ENCODE results near the gene IL31RA.
A peak's percentile ranks its signal among the peaks of the same experiment; 100 is the strongest.
"Not testable (repeated sequence)": the region's sequence is repeated elsewhere in the genome, so short reads cannot be mapped to it uniquely, and the experiment has no call there.

The IL31RA gene

GRCh38 chr5:55934720-55935119, 83.6 kb downstream of the IL31RA start:
- Histone ChIP-seq H3K36me3 (no peaks in the 10 kb centered on the region), H3K4me3 (ENCODE audit: low read depth, low read length) (no peak overlapping the region), H3K9me3 (ENCODE audit: severe bottlenecking) (no peaks in the 10 kb centered on the region), H3K27ac (no peak overlapping the region), H3K27me3 (ENCODE audit: insufficient read depth, low read depth, severe bottlenecking) (no peaks in the 10 kb centered on the region)
- no peak for TF ChIP-seq CTCF (IDR thresholded peaks at IDR 0.05; ENCODE audit: low read depth, low read length)
- DNase-seq, result no peak

GRCh38 chr5:55935371-55935770, 84.2 kb downstream of the IL31RA start:
- no peak overlapping the region for H3K27ac ChIP-seq
- H3K9me3 ChIP-seq (ENCODE audit: severe bottlenecking), result no peaks in the 10 kb centered on the region
- H3K36me3 ChIP-seq, result no peaks in the 10 kb centered on the region
- no peak overlapping the region for H3K4me3 ChIP-seq (ENCODE audit: low read depth, low read length)
- no peaks in the 10 kb centered on the region for H3K27me3 ChIP-seq (ENCODE audit: insufficient read depth, low read depth, severe bottlenecking)
- no peak for TF ChIP-seq CTCF (IDR thresholded peaks at IDR 0.05; ENCODE audit: low read depth, low read length)
- no peak for DNase-seq

- no peaks in the 10 kb centered on the region; the same call in 1 of the 2 replicates for H3K36me3 ChIP-seq
- peak; percentile 84 for DNase-seq
- H3K27ac ChIP-seq, result no peak overlapping the region
- peak; percentile 78 for TF ChIP-seq CTCF (IDR thresholded peaks at IDR 0.05; ENCODE audit: low read depth, low read length)
- H3K27me3 ChIP-seq (ENCODE audit: insufficient read depth, low read depth, severe bottlenecking), result no peaks in the 10 kb centered on the region
- no peak overlapping the region for H3K4me3 ChIP-seq (ENCODE audit: low read depth, low read length)
- H3K9me3 ChIP-seq (ENCODE audit: severe bottlenecking), result no peaks in the 10 kb centered on the region
Measured at GRCh38 chr5:55936100-55936693, 85.0 kb downstream of the IL31RA start.

GRCh38 chr5:55937598-55937997, 86.4 kb downstream of the IL31RA start:
- peaks cover 11% of the 10 kb centered on the region for H3K36me3 ChIP-seq
- not testable (repeated sequence) for H3K4me3 ChIP-seq (ENCODE audit: low read depth, low read length); H3K27me3 ChIP-seq (ENCODE audit: insufficient read depth, low read depth, severe bottlenecking); H3K27ac ChIP-seq; DNase-seq; H3K9me3 ChIP-seq (ENCODE audit: severe bottlenecking)

- H3K4me3 ChIP-seq (ENCODE audit: low read depth, low read length); H3K27ac ChIP-seq; DNase-seq; H3K9me3 ChIP-seq (ENCODE audit: severe bottlenecking); H3K27me3 ChIP-seq (ENCODE audit: insufficient read depth, low read depth, severe bottlenecking): not testable (repeated sequence)
- H3K36me3 ChIP-seq, result peaks cover 19% of the 10 kb centered on the region
Measured at GRCh38 chr5:55941154-55941553, 90.0 kb downstream of the IL31RA start.

GRCh38 chr5:55959208-55959607, 108.1 kb downstream of the IL31RA start:
- H3K9me3 ChIP-seq (ENCODE audit: severe bottlenecking), result no peaks in the 10 kb centered on the region
- no peaks in the 10 kb centered on the region for H3K27me3 ChIP-seq (ENCODE audit: insufficient read depth, low read depth, severe bottlenecking)
- no peak for DNase-seq
- no peak overlapping the region for H3K4me3 ChIP-seq (ENCODE audit: low read depth, low read length)
- TF ChIP-seq CTCF (IDR thresholded peaks at IDR 0.05; ENCODE audit: low read depth, low read length), result no peak
- peaks cover 72% of the 10 kb centered on the region for H3K36me3 ChIP-seq
- H3K27ac ChIP-seq, result no peak overlapping the region

GRCh38 chr5:55960779-55961178, 109.6 kb downstream of the IL31RA start:
- peaks cover 60% of the 10 kb centered on the region for H3K36me3 ChIP-seq
- no peaks in the 10 kb centered on the region for H3K9me3 ChIP-seq (ENCODE audit: severe bottlenecking)
- no peak for TF ChIP-seq CTCF (IDR thresholded peaks at IDR 0.05; ENCODE audit: low read depth, low read length)
- H3K27me3 ChIP-seq (ENCODE audit: insufficient read depth, low read depth, severe bottlenecking), result no peaks in the 10 kb centered on the region
- no peak overlapping the region for H3K4me3 ChIP-seq (ENCODE audit: low read depth, low read length)
- no peak for DNase-seq
- no peak overlapping the region for H3K27ac ChIP-seq
